Stomach (tissue), 4 donors: ENCODE data around the gene RTN4.

Source experiments
- EP300 ChIP-seq: sonication (generic); formaldehyde crosslinking; IDR thresholded peaks from one replicate; pipeline ENCODE4 v1.6.1; 2017; ENCODE audit warnings: antibody characterized with exemption
- POLR2AphosphoS5 ChIP-seq, 3 donors: sonication (generic); formaldehyde crosslinking; IDR thresholded peaks; one replicate each; pipeline ENCODE4 v1.6.1; 2016; ENCODE audit warnings: antibody characterized with exemption in 3 of 3
- TF ChIP-seq, protein P1 (sequence below), 7 experiments: fragments of 450-650 bp in 4 of 7; fragments of 200-600 bp in 3 of 7; sonication (generic) in 3 of 7; IDR thresholded peaks; one replicate each; pipeline ENCODE4 v1.5.1; 2016 to 2019; ENCODE audit warnings: antibody characterized with exemption in 7 of 7, control low read depth in 2 of 7, mild to moderate bottlenecking in 1 of 7

- TF ChIP-seq POLR2AphosphoS5 (IDR thresholded peaks at IDR 0.05) (no peak), EP300 (no peak)
- TF ChIP-seq, protein P1, sequence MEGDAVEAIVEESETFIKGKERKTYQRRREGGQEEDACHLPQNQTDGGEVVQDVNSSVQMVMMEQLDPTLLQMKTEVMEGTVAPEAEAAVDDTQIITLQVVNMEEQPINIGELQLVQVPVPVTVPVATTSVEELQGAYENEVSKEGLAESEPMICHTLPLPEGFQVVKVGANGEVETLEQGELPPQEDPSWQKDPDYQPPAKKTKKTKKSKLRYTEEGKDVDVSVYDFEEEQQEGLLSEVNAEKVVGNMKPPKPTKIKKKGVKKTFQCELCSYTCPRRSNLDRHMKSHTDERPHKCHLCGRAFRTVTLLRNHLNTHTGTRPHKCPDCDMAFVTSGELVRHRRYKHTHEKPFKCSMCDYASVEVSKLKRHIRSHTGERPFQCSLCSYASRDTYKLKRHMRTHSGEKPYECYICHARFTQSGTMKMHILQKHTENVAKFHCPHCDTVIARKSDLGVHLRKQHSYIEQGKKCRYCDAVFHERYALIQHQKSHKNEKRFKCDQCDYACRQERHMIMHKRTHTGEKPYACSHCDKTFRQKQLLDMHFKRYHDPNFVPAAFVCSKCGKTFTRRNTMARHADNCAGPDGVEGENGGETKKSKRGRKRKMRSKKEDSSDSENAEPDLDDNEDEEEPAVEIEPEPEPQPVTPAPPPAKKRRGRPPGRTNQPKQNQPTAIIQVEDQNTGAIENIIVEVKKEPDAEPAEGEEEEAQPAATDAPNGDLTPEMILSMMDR (IDR thresholded peaks at IDR 0.05), result no peak
Measured at GRCh38 chr2:55009277-55010060, 40.8 kb downstream of the RTN4 start.
